Jurkat, Clone E6-1 (cell line): ENCODE results near the gene PRSS56. TPM values are rescaled to one million over a fixed set of nuclear protein-coding genes. Genes with fewer than 3 reads are reported as not detected.

Experiments used
- DNase-seq: peaks from one replicate; pipeline ENCODE4 v3.0.0-alpha.2; 2011; ENCODE audit warnings: low read depth, low spot score
- H3K4me3 ChIP-seq: 2 replicates; pipeline ENCODE4 v1.5.1; 2011; ENCODE audit warnings: mild to moderate bottlenecking, low read length, control low read depth, moderate library complexity
- polyA plus RNA-seq: library from polyadenylated mRNA; unstranded; fragments of >200 nt; gene quantifications from one replicate; pipeline ENCODE4 v1.2.1, GENCODE V29; 2012; ENCODE audit warnings: missing spikeins; ENCODE audit not compliant: insufficient read length, insufficient read depth

PRSS56 gene
- not detected for polyA plus RNA-seq

- no peak for DNase-seq
- H3K4me3 ChIP-seq = no peak within 1 kb of the TSS
These were observed at the start of gene PRSS56 for GRCh38 chr2:232519581-232520438. Gene PRSS56, plus strand, starts transcription at chr2:232520388. Its CDS starts 211 bp downstream, at chr2:232520599.

GRCh38 chr2:232473467-232473890, 46.7 kb upstream of the PRSS56 start:
- H3K4me3 ChIP-seq = no peak overlapping the region
- no peak for DNase-seq

GRCh38 chr2:232476045-232476444, 44.1 kb upstream of the PRSS56 start:
- no peak overlapping the region for H3K4me3 ChIP-seq
- no peak for DNase-seq

GRCh38 chr2:232476791-232477190, 43.4 kb upstream of the PRSS56 start:
- no peak for DNase-seq
- no peak overlapping the region for H3K4me3 ChIP-seq

- no peak for DNase-seq
- no peak overlapping the region for H3K4me3 ChIP-seq
These were observed 42.3 kb upstream of the PRSS56 start for GRCh38 chr2:232477751-232478510.

GRCh38 chr2:232478571-232479340, 41.4 kb upstream of the PRSS56 start:
- H3K4me3 ChIP-seq = no peak overlapping the region
- DNase-seq = no peak

- DNase-seq = no peak
- no peak overlapping the region for H3K4me3 ChIP-seq
These were observed 40.6 kb upstream of the PRSS56 start for GRCh38 chr2:232479341-232480200.

GRCh38 chr2:232480201-232481190, 39.7 kb upstream of the PRSS56 start:
- DNase-seq = no peak
- H3K4me3 ChIP-seq = no peak overlapping the region

GRCh38 chr2:232481322-232482140, 38.7 kb upstream of the PRSS56 start:
- no peak for DNase-seq

GRCh38 chr2:232482301-232483238, 37.6 kb upstream of the PRSS56 start:
- DNase-seq = no peak
- no peak overlapping the region for H3K4me3 ChIP-seq

More at GRCh38 chr2:232481322-232482140, 38.7 kb upstream of the PRSS56 start:
- H3K4me3 ChIP-seq = no peak overlapping the region

- no peak overlapping the region for H3K4me3 ChIP-seq
- no peak for DNase-seq
These were observed 36.8 kb upstream of the PRSS56 start for GRCh38 chr2:232483311-232483922.

GRCh38 chr2:232483923-232484627, 36.1 kb upstream of the PRSS56 start:
- no peak for DNase-seq
- no peak overlapping the region for H3K4me3 ChIP-seq

GRCh38 chr2:232484628-232485347, 35.4 kb upstream of the PRSS56 start:
- no peak overlapping the region for H3K4me3 ChIP-seq
- no peak for DNase-seq

- no peak for DNase-seq
- H3K4me3 ChIP-seq = no peak overlapping the region
These were observed 34.8 kb upstream of the PRSS56 start for GRCh38 chr2:232485348-232485756.
